ENCODE data around the gene TNP2. TPM values are rescaled to one million over a fixed set of nuclear protein-coding genes. Genes with fewer than 3 reads are reported as not detected.
A peak's percentile ranks its signal among the peaks of the same experiment; 100 is the strongest.
"Not testable (repeated sequence)": the region's sequence is repeated elsewhere in the genome, so short reads cannot be mapped to it uniquely, and the experiment has no call there.

The TNP2 gene
- total RNA-seq, 1 donor from 2014 or later, result not detected

GRCh38 chr16:11299865-11300559, 30.9 kb upstream of the TNP2 start:
- no peak overlapping the region for H3K27ac Mint-ChIP-seq (ENCODE audit: unreplicated experiment)
- peaks cover 29% of the 10 kb centered on the region for H3K4me1 Mint-ChIP-seq (ENCODE audit: unreplicated experiment)

GRCh38 chr16:11298950-11299547, 29.9 kb upstream of the TNP2 start:
- DNase-seq (ENCODE audit: extremely low spot score, unreplicated experiment); H3K27me3 Mint-ChIP-seq (ENCODE audit: unreplicated experiment); H3K36me3 Mint-ChIP-seq (ENCODE audit: unreplicated experiment); H3K4me3 Mint-ChIP-seq (ENCODE audit: unreplicated experiment); H3K27ac Mint-ChIP-seq (ENCODE audit: unreplicated experiment); H3K9me3 Mint-ChIP-seq (ENCODE audit: unreplicated experiment): not testable (repeated sequence)
- peaks cover 27% of the 10 kb centered on the region for H3K4me1 Mint-ChIP-seq (ENCODE audit: unreplicated experiment)

More at GRCh38 chr16:11299865-11300559, 30.9 kb upstream of the TNP2 start:
- TF ChIP-seq CTCF (IDR thresholded peaks at IDR 0.05), result no peak
- no peak for DNase-seq (ENCODE audit: extremely low spot score, unreplicated experiment)
- H3K9me3 Mint-ChIP-seq (ENCODE audit: unreplicated experiment), result no peaks in the 10 kb centered on the region
- no peaks in the 10 kb centered on the region for H3K27me3 Mint-ChIP-seq (ENCODE audit: unreplicated experiment)
- H3K4me3 Mint-ChIP-seq (ENCODE audit: unreplicated experiment), result no peak overlapping the region
- no peaks in the 10 kb centered on the region for H3K36me3 Mint-ChIP-seq (ENCODE audit: unreplicated experiment)

- TF ChIP-seq CTCF (IDR thresholded peaks at IDR 0.05), result no peak
- Mint-ChIP-seq H3K36me3 (ENCODE audit: unreplicated experiment) (no peaks in the 10 kb centered on the region), H3K4me1 (ENCODE audit: unreplicated experiment) (peaks cover 21% of the 10 kb centered on the region), H3K4me3 (ENCODE audit: unreplicated experiment) (no peak overlapping the region), H3K27ac (ENCODE audit: unreplicated experiment) (no peak overlapping the region), H3K27me3 (ENCODE audit: unreplicated experiment) (no peaks in the 10 kb centered on the region), H3K9me3 (ENCODE audit: unreplicated experiment) (no peaks in the 10 kb centered on the region)
- no peak for DNase-seq (ENCODE audit: extremely low spot score, unreplicated experiment)
Observed at GRCh38 chr16:11298143-11298900, 29.2 kb upstream of the TNP2 start.

GRCh38 chr16:11297492-11298142, 28.5 kb upstream of the TNP2 start:
- peak; percentile 28 for TF ChIP-seq CTCF (IDR thresholded peaks at IDR 0.05)
- no peaks in the 10 kb centered on the region for H3K9me3 Mint-ChIP-seq (ENCODE audit: unreplicated experiment)
- peaks cover 20% of the 10 kb centered on the region for H3K4me1 Mint-ChIP-seq (ENCODE audit: unreplicated experiment)
- no peaks in the 10 kb centered on the region for H3K36me3 Mint-ChIP-seq (ENCODE audit: unreplicated experiment)
- H3K27me3 Mint-ChIP-seq (ENCODE audit: unreplicated experiment), result peaks cover 4% of the 10 kb centered on the region
- H3K4me3 Mint-ChIP-seq (ENCODE audit: unreplicated experiment), result peak overlapping the region; percentile 35
- H3K27ac Mint-ChIP-seq (ENCODE audit: unreplicated experiment), result peak overlapping the region; percentile 34
- peak; percentile 89 for DNase-seq (ENCODE audit: extremely low spot score, unreplicated experiment)

DNA sequence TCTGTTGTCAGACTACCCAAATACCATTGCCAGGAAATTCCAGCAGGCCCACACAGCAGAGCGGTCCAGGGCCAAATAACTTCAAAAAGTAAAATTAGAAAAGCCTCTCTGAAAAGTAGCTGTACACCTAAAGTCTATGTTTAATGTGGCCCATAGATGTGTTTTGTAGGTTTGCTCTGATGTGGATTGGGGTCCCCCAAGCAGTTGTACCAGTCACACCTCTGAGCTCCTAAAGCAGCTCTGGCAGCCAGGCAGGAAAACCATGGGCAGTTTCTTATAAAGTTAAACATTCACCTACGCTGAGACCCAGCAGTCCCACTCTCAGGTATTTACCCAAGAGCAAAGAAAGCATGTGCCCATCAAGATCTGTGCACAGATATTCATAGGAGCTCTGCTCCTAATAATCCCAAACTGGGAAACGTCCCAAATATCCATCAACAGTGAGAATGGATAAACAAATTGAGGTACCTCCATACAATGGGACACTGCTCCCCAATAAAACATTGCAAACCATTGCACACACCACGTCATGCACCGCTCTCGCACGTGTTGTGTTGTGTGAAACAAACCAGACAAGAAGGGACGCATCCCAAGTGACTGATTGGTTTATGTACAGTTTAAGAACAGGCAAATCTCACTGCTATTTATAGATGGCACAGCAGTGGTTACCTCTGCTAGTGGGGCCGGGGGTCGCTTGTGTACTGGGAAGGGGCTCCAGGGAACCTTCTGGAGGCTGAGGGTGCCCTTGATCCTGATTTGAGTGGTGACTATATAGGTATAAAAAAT, 27.8 kb upstream of the TNP2 start:
- H3K27me3 Mint-ChIP-seq (ENCODE audit: unreplicated experiment), result peaks cover 4% of the 10 kb centered on the region
- TF ChIP-seq CTCF (IDR thresholded peaks at IDR 0.05), result no peak
- H3K4me3 Mint-ChIP-seq (ENCODE audit: unreplicated experiment), result no peak overlapping the region
- H3K27ac Mint-ChIP-seq (ENCODE audit: unreplicated experiment), result peak overlapping the region; percentile 34
- peaks cover 20% of the 10 kb centered on the region for H3K4me1 Mint-ChIP-seq (ENCODE audit: unreplicated experiment)
- H3K9me3 Mint-ChIP-seq (ENCODE audit: unreplicated experiment), result no peaks in the 10 kb centered on the region
- no peaks in the 10 kb centered on the region for H3K36me3 Mint-ChIP-seq (ENCODE audit: unreplicated experiment)
- DNase-seq (ENCODE audit: extremely low spot score, unreplicated experiment), result no peak
